Measurements from ENCODE around the gene SORCS2. TPM values are rescaled to one million over a fixed set of nuclear protein-coding genes. Genes with fewer than 3 reads are reported as not detected.

Gene SORCS2
- total RNA-seq, 1 donor from 2014 or later, result 13.8 TPM

- Histone ChIP-seq H2AFZ (ENCODE audit: low read depth, low read length) (no peak overlapping the region), H3K9ac (ENCODE audit: low read length) (no peak overlapping the region), H3K4me2 (ENCODE audit: low read length) (no peak overlapping the region), H3K9me3 (ENCODE audit: insufficient read depth, low read depth, low read length) (no peaks in the 10 kb centered on the region), H3K4me3 (ENCODE audit: insufficient read depth, low read depth, low read length) (no peak overlapping the region), H3K79me2 (ENCODE audit: insufficient read depth, low read length) (peaks cover 83% of the 10 kb centered on the region), H3K4me1 (ENCODE audit: insufficient read depth, low read length) (peaks cover 3% of the 10 kb centered on the region), H3K36me3 (ENCODE audit: insufficient read depth, low read length) (peaks cover 72% of the 10 kb centered on the region), H3K27ac (ENCODE audit: low read depth, low read length) (no peak overlapping the region), H4K20me1 (ENCODE audit: insufficient read depth, low read length) (peaks cover 99% of the 10 kb centered on the region), H3K27me3 (ENCODE audit: insufficient read depth, low read length) (no peaks in the 10 kb centered on the region)
- DNase-seq (ENCODE audit: low read depth), result no peak
- no peaks in the 10 kb centered on the region for H3K9me3 Mint-ChIP-seq (ENCODE audit: unreplicated experiment)
- no peak overlapping the region for H3K27ac Mint-ChIP-seq (ENCODE audit: unreplicated experiment)
- H3K4me3 Mint-ChIP-seq (ENCODE audit: unreplicated experiment), result no peak overlapping the region
- peaks cover 55% of the 10 kb centered on the region for H3K36me3 Mint-ChIP-seq (ENCODE audit: low read depth, unreplicated experiment)
- H3K27me3 Mint-ChIP-seq (ENCODE audit: low read depth, unreplicated experiment), result no peaks in the 10 kb centered on the region
- no peak for FAIRE-seq
- H3K4me1 Mint-ChIP-seq (ENCODE audit: low read depth, unreplicated experiment), result peaks cover 13% of the 10 kb centered on the region
- no peak for TF ChIP-seq EZH2 (IDR thresholded peaks at IDR 0.05; ENCODE audit: insufficient read depth, low read length)
- TF ChIP-seq, protein P1, sequence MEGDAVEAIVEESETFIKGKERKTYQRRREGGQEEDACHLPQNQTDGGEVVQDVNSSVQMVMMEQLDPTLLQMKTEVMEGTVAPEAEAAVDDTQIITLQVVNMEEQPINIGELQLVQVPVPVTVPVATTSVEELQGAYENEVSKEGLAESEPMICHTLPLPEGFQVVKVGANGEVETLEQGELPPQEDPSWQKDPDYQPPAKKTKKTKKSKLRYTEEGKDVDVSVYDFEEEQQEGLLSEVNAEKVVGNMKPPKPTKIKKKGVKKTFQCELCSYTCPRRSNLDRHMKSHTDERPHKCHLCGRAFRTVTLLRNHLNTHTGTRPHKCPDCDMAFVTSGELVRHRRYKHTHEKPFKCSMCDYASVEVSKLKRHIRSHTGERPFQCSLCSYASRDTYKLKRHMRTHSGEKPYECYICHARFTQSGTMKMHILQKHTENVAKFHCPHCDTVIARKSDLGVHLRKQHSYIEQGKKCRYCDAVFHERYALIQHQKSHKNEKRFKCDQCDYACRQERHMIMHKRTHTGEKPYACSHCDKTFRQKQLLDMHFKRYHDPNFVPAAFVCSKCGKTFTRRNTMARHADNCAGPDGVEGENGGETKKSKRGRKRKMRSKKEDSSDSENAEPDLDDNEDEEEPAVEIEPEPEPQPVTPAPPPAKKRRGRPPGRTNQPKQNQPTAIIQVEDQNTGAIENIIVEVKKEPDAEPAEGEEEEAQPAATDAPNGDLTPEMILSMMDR (IDR thresholded peaks at IDR 0.05; ENCODE audit: insufficient read depth, low read depth, low read length), result no peak
Observed at GRCh38 chr4:7769396-7770223, 577.3 kb downstream of the SORCS2 start.

- peaks cover 57% of the 10 kb centered on the region for H3K36me3 Mint-ChIP-seq (ENCODE audit: low read depth, unreplicated experiment)
- no peaks in the 10 kb centered on the region for H3K9me3 Mint-ChIP-seq (ENCODE audit: unreplicated experiment)
- Histone ChIP-seq H4K20me1 (ENCODE audit: insufficient read depth, low read length) (peaks cover 99% of the 10 kb centered on the region), H3K27ac (ENCODE audit: low read depth, low read length) (no peak overlapping the region), H3K27me3 (ENCODE audit: insufficient read depth, low read length) (no peaks in the 10 kb centered on the region), H3K4me2 (ENCODE audit: low read length) (no peak overlapping the region), H2AFZ (ENCODE audit: low read depth, low read length) (no peak overlapping the region), H3K36me3 (ENCODE audit: insufficient read depth, low read length) (peaks cover 79% of the 10 kb centered on the region), H3K4me3 (ENCODE audit: insufficient read depth, low read depth, low read length) (no peak overlapping the region), H3K9me3 (ENCODE audit: insufficient read depth, low read depth, low read length) (no peaks in the 10 kb centered on the region), H3K4me1 (ENCODE audit: insufficient read depth, low read length) (peaks cover 3% of the 10 kb centered on the region), H3K79me2 (ENCODE audit: insufficient read depth, low read length) (peaks cover 86% of the 10 kb centered on the region), H3K9ac (ENCODE audit: low read length) (no peak overlapping the region)
- FAIRE-seq, result no peak
- no peak overlapping the region for H3K4me3 Mint-ChIP-seq (ENCODE audit: unreplicated experiment)
- no peak overlapping the region for H3K27ac Mint-ChIP-seq (ENCODE audit: unreplicated experiment)
- TF ChIP-seq EZH2 (IDR thresholded peaks at IDR 0.05; ENCODE audit: insufficient read depth, low read length), result no peak
- TF ChIP-seq, protein P1 (IDR thresholded peaks at IDR 0.05; ENCODE audit: insufficient read depth, low read depth, low read length), result peak; percentile 28
- DNase-seq (ENCODE audit: low read depth), result no peak
- H3K4me1 Mint-ChIP-seq (ENCODE audit: low read depth, unreplicated experiment), result peaks cover 13% of the 10 kb centered on the region
- H3K27me3 Mint-ChIP-seq (ENCODE audit: low read depth, unreplicated experiment), result no peaks in the 10 kb centered on the region
Observed at GRCh38 chr4:7770224-7771050, 578.1 kb downstream of the SORCS2 start.

All from astrocyte (in vitro differentiated cells and primary cell).